ENCODE measurements around the gene ASMT.
"Not testable (repeated sequence)": the region's sequence is repeated elsewhere in the genome, so short reads cannot be mapped to it uniquely, and the experiment has no call there.

The ASMT gene
- total RNA-seq = 0.14 to 0.72 reads per million in 2 donors

DNA sequence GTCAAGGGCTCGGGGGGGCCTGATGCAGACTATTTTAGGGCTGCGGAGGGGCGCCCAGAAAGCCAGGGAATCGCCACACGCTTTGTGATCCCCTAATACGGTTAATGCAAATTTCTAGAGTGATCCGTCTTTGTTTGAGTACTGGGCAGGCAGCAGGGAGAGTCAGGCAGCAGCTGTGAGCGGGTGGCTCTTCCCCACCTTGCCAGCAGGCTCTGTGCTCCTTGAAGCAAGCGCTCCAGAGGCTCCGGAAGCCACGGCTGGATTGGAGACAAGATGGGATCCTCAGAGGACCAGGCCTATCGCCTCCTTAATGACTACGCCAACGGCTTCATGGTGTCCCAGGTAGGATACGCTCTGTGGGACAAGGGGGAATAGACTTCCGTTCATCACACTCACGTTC is at the start of gene ASMT:
ASMT (plus strand) TSS at position 133 of the 400 bp plus-strand sequence; CDS start at position 274, 141 bp downstream.
- no peak for DNase-seq

- DNase-seq = not testable (repeated sequence)
These were observed 40.7 kb upstream of the ASMT start for GRCh38 chrX:1574181-1574580.

DNA sequence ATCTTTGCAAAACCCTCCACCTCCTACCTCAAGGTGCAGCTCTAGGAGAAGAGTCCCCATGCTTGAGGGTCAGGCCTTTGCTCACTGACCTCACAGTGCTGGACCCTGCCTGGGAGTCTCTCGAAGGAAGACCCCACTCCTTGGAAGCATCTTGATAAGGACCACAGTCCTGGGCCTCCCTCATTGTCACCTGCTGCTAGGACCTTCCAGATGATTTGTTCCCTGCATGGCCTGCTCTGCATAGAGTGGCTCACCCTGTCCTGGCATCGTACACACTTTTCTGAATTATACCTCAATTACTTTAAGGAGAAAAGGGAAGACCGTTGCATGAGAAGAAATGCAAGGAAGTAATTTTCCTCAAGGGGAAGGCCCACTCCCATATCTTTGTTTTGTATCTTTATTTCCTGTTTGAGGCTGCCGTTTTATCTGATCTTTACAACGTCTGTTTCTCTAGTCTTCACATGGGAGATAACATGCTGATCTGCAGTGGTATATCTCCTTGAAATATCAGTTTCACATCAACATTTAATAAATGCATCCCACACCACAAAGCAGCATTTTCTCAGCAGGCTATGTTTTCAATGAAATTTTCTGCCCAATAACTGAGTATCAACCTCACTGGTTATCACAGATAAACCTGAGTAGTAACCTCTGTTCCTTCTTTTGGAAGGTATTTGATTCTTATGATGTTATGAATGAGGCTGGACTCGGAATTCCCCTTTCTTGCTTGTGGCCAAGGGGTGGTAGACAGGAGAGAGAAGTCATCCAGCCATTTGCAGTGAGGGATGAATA is 38.5 kb upstream of the ASMT start:
- no peak for DNase-seq

- DNase-seq = no peak
These were observed 37.0 kb upstream of the ASMT start for GRCh38 chrX:1577845-1578244.

DNA sequence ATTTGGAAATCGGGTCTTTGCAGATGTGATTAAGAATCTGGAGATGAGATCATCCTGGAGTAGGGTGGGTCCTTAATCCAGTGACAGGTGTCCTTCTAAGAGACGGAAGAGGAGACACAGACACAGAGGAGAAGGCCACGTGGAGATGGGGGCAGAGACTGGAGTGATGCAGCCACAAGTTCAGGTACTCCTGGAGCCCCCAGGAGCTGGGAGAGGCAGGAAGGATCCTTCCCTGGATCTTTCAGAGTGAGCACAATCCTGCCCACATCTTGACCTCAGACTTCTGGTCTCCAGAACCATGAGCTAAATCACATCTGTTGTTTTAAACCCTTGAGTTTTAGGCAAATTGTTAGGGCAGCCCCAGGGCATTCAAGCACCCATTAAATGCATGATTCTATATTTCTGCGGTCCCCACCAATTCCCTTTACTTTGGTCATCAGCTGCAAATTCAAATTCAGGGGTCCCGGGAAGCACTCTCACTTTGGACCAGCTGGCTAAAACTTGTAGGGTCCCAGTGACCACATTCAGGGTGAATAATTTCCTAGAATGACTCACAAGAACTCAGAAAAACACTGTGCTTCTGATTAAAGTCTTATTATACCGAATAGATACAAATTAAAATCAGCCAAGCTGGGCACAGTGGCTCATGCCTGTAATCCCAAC is 36.2 kb upstream of the ASMT start:
- no peak for DNase-seq

- DNase-seq = peak; percentile 63
These were observed 33.7 kb upstream of the ASMT start for GRCh38 chrX:1581132-1581531.

- no peak for DNase-seq
These were observed 32.0 kb upstream of the ASMT start for GRCh38 chrX:1582686-1583437.

GRCh38 chrX:1584237-1585011 is 30.4 kb upstream of the ASMT start:
- no peak for DNase-seq

- DNase-seq = no peak
These were observed 27.7 kb upstream of the ASMT start for GRCh38 chrX:1587161-1587560.

GRCh38 chrX:1589356-1590130 is 25.3 kb upstream of the ASMT start:
- DNase-seq = no peak

GRCh38 chrX:1591102-1591862 is 23.6 kb upstream of the ASMT start, which contains the start of gene AKAP17A:
Gene AKAP17A (plus strand): TSS chrX:1591604. CDS start chrX:1593463, 1,859 bp downstream.
- peak; percentile 97 for DNase-seq

- DNase-seq = no peak
These were observed 22.9 kb upstream of the ASMT start for GRCh38 chrX:1591863-1592469.

- DNase-seq = no peak
These were observed 22.3 kb upstream of the ASMT start for GRCh38 chrX:1592470-1593142.

GRCh38 chrX:1593286-1594271 is 21.3 kb upstream of the ASMT start:
- no peak for DNase-seq

DNA sequence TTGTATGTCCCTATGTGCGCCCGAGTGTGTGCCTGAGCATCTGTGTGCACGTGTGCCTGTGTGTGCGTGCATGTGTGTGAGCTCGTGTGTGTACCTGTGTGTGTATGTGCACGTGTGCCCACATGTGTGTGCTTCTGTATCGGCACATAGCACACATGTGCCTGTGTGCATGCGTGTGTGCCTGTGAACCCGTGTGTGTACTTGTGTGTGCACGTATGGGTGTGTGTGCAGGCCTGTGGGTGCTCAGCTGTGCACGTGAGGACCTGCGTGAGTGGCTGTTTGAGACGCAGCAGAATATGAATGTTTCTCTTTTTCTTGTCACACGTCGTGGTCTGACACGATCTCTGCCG is 19.2 kb upstream of the ASMT start:
- DNase-seq = no peak

- DNase-seq = no peak
These were observed 18.0 kb upstream of the ASMT start for GRCh38 chrX:1596676-1597344.

DNA sequence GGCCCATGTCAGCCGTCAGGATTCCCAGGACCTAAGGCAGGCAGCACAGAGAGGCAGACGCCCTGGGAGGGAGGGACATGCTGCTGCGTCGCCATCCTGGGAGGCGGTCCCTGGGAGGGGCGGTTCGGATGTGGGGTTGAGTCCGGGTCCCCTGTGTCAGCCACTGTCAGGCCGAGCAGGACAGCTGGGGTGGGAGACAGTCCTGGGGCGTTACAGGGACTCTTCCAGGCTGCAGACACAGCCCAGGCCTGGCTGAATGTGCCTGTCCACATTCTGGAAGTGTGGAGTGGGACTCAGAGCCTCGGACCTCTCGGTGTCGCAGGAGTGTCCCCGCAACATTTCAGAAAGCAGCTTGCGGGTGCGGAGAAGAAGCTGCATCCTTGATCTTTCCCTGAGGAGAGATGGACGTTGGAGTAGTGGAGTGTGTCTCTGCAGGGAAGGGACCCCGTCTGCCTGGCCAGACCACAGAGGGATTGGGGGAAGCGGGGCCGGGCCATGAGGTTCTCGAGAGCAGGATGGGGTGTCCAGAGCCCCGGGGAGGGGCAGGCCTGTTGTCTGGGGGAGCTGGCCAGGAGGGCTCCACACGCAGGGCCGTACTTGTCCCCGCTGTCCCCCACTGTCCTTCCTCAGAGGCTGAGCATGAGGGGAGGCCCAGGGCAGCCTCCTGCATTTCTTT is 17.4 kb upstream of the ASMT start:
- DNase-seq = no peak
